Measurements from ENCODE around the gene EML4.

DNA sequence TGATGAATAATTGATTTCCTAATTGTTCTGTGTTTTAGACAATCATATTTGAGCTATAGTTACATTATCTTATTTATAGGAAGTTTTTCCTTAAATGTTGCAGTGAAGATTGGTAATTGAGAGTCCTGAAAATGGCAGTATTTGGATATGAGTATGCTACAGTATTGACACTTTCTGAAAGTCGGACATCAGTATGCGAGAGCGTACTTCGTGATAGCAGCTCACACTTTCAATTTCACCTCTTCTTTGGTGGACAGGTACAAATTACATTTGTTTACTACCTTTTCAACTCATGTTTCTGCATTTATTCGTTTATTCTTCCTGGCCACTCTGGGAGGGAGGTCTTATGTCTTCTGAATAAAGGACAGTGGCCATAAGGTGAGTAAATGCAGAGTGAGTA, 38.7 kb downstream of the EML4 start:
- TF ChIP-seq, protein P1, sequence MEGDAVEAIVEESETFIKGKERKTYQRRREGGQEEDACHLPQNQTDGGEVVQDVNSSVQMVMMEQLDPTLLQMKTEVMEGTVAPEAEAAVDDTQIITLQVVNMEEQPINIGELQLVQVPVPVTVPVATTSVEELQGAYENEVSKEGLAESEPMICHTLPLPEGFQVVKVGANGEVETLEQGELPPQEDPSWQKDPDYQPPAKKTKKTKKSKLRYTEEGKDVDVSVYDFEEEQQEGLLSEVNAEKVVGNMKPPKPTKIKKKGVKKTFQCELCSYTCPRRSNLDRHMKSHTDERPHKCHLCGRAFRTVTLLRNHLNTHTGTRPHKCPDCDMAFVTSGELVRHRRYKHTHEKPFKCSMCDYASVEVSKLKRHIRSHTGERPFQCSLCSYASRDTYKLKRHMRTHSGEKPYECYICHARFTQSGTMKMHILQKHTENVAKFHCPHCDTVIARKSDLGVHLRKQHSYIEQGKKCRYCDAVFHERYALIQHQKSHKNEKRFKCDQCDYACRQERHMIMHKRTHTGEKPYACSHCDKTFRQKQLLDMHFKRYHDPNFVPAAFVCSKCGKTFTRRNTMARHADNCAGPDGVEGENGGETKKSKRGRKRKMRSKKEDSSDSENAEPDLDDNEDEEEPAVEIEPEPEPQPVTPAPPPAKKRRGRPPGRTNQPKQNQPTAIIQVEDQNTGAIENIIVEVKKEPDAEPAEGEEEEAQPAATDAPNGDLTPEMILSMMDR (IDR thresholded peaks at IDR 0.05) = no peak
- no peak for TF ChIP-seq POLR2A (IDR thresholded peaks at IDR 0.05)
